Ovary (tissue), 3 donors: Measurements from ENCODE around the gene CCL24.

ENCODE experiments used
- CTCF ChIP-seq, 3 donors: fragments of 450-650 bp in 2 of 3; fragments of 200-600 bp in 1 of 3; IDR thresholded peaks; one replicate each; pipeline versions ENCODE4 v1.5.1 to v1.8.0; 2016 to 2022; ENCODE audit warnings: antibody characterized with exemption in 3 of 3, mild to moderate bottlenecking in 1 of 3
- POLR2A ChIP-seq: fragments of 450-650 bp; IDR thresholded peaks from one replicate; pipeline ENCODE4 v1.6.1; 2017; ENCODE audit warnings: antibody characterized with exemption, mild to moderate bottlenecking, moderate library complexity
- donor health status: DM: no; HTN: no; CAD: no.

- TF ChIP-seq CTCF (IDR thresholded peaks at IDR 0.05) (no peak), POLR2A (no peak)
Measured at GRCh38 chr7:75804705-75805104, 8.9 kb downstream of the CCL24 start.
